ENCODE data around the gene DOCK3. TPM values are rescaled to one million over a fixed set of nuclear protein-coding genes. Genes with fewer than 3 reads are reported as not detected.
"Not testable (repeated sequence)": the region's sequence is repeated elsewhere in the genome, so short reads cannot be mapped to it uniquely, and the experiment has no call there.

The DOCK3 gene
- total and polyA plus RNA-seq, 10 of the 15 experiments (the other 5 are each of a cell fraction or from before 2014, with no cell fraction given): 0.02 to 0.52 (median 0.04) TPM; not detected in 5

- no peak for TF ChIP-seq TBL1XR1 (IDR thresholded peaks at IDR 0.05; ENCODE audit: low read depth, low read length)
- TF ChIP-seq HSF1 (IDR thresholded peaks at IDR 0.05; ENCODE audit: low read depth, low read length): no peak
Measured at GRCh38 chr3:51361746-51362145, 687.0 kb downstream of the DOCK3 start (continued).

GRCh38 chr3:51362476-51362875, 687.7 kb downstream of the DOCK3 start:
- H3K36me3 ChIP-seq (ENCODE audit: control insufficient read depth in 2 of 2, insufficient read depth in 2 of 2, low read length in 1 of 2): no peaks in the 10 kb centered on the region
- POLR2A ChIA-PET: no interaction called here
- no peak for DNase-seq (ENCODE audit: low read depth, low spot score)
- TF ChIP-seq BCL11A (IDR thresholded peaks at IDR 0.05; ENCODE audit: low read depth, low read length) (no peak), MEF2A (IDR thresholded peaks at IDR 0.05; ENCODE audit: insufficient read depth, low read depth, low read length) (no peak), EED (IDR thresholded peaks at IDR 0.05; ENCODE audit: low read depth) (no peak), MYB (IDR thresholded peaks at IDR 0.05; ENCODE audit: borderline replicate concordance, low read depth, low read length) (no peak), DPF2 (IDR thresholded peaks at IDR 0.05) (no peak), SMARCA5 (IDR thresholded peaks at IDR 0.05) (no peak), NFXL1 (IDR thresholded peaks at IDR 0.05; ENCODE audit: borderline replicate concordance) (no peak), ZNF622 (IDR thresholded peaks at IDR 0.05) (no peak), KAT2A (conservative IDR thresholded peaks at IDR 0.05; ENCODE audit: control insufficient read depth, low read depth, low read length) (no peak)
- TF ChIP-seq, protein P1, sequence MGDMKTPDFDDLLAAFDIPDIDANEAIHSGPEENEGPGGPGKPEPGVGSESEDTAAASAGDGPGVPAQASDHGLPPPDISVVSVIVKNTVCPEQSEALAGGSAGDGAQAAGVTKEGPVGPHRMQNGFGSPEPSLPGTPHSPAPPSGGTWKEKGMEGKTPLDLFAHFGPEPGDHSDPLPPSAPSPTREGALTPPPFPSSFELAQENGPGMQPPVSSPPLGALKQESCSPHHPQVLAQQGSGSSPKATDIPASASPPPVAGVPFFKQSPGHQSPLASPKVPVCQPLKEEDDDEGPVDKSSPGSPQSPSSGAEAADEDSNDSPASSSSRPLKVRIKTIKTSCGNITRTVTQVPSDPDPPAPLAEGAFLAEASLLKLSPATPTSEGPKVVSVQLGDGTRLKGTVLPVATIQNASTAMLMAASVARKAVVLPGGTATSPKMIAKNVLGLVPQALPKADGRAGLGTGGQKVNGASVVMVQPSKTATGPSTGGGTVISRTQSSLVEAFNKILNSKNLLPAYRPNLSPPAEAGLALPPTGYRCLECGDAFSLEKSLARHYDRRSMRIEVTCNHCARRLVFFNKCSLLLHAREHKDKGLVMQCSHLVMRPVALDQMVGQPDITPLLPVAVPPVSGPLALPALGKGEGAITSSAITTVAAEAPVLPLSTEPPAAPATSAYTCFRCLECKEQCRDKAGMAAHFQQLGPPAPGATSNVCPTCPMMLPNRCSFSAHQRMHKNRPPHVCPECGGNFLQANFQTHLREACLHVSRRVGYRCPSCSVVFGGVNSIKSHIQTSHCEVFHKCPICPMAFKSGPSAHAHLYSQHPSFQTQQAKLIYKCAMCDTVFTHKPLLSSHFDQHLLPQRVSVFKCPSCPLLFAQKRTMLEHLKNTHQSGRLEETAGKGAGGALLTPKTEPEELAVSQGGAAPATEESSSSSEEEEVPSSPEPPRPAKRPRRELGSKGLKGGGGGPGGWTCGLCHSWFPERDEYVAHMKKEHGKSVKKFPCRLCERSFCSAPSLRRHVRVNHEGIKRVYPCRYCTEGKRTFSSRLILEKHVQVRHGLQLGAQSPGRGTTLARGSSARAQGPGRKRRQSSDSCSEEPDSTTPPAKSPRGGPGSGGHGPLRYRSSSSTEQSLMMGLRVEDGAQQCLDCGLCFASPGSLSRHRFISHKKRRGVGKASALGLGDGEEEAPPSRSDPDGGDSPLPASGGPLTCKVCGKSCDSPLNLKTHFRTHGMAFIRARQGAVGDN (IDR thresholded peaks at IDR 0.05): no peak
- intact Hi-C loops (cut with micrococcal nuclease; ENCODE audit: unreplicated experiment): no loop called here
- no peaks in the 10 kb centered on the region for H3K9me3 ChIP-seq (replicated peaks; ENCODE audit: control insufficient read depth, insufficient read depth, low read length)
- no peak overlapping the region for H3K4me2 ChIP-seq (ENCODE audit: control insufficient read depth, insufficient read depth)
- SMC1A ChIA-PET (ENCODE audit: uncharacterized antibody, unreplicated experiment): no interaction called here
- no peak overlapping the region for H3K27ac ChIP-seq (ENCODE audit: control insufficient read depth, insufficient read depth)
- no peaks in the 10 kb centered on the region for H3K4me1 ChIP-seq (ENCODE audit: control insufficient read depth, insufficient read depth, low read length)
- RAD21 ChIA-PET (ENCODE audit: unreplicated experiment): no interaction called here
- H4K20me1 ChIP-seq (ENCODE audit: control insufficient read depth, insufficient read depth): no peaks in the 10 kb centered on the region
- no peak overlapping the region for H2AFZ ChIP-seq (ENCODE audit: control insufficient read depth, low read depth, low read length)
- CTCF ChIA-PET: no interaction called here
- no TSS peak for BruUV-seq (replicated peaks)
- ATAC-seq: no peak
- WGBS (ENCODE audit: insufficient coverage, insufficient replicate concordance, low lambda C conversion rate, missing lambda C conversion rate): 45% methylated on average over 9 of the region's 9 CpGs
- H3K4me3 ChIP-seq: no peak overlapping the region
- H3K79me2 ChIP-seq (ENCODE audit: control insufficient read depth, insufficient read depth, low read length): no peaks in the 10 kb centered on the region
- H3K9ac ChIP-seq (ENCODE audit: control insufficient read depth, insufficient read depth, low read length): no peak overlapping the region
- in situ Hi-C loops (cut with MboI): no loop called here
- peaks cover 0 to 2% of the 10 kb centered on the region in 2 experiments; a peak in 1 of 4 replicates for H3K27me3 ChIP-seq (replicated peaks in 1 of 2; ENCODE audit: control insufficient read depth in 2 of 2, insufficient read depth in 2 of 2, low read length in 1 of 2)
- FAIRE-seq: no peak

DNA sequence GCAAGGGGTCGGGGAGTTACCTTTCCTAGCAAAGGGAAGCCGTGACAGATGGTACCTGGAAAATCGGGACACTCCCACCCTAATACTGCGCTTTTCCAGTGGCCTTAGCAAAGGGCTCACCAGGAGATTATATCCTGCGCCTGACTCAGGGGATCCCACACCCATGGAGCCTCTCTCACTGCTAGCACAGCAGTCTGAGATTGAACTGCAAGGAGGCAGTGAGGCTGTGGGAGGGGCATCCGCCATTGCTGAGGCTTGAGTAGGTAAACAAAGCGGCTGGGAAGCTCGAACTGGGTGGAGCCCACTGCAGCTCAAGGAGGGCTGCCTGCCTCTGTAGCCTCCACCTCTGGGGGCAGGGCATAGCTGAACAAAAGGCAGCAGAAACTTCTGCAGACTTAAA, 693.5 kb downstream of the DOCK3 start:
- H3K27me3 ChIP-seq (replicated peaks in 1 of 2; ENCODE audit: control insufficient read depth in 2 of 2, insufficient read depth in 2 of 2, low read length in 1 of 2); H3K9me3 ChIP-seq (replicated peaks; ENCODE audit: control insufficient read depth, insufficient read depth, low read length); RAD21 ChIA-PET (ENCODE audit: unreplicated experiment); DNase-seq (ENCODE audit: low read depth, low spot score); H4K20me1 ChIP-seq (ENCODE audit: control insufficient read depth, insufficient read depth); POLR2A ChIA-PET; H3K4me3 ChIP-seq; H3K4me2 ChIP-seq (ENCODE audit: control insufficient read depth, insufficient read depth); H3K9ac ChIP-seq (ENCODE audit: control insufficient read depth, insufficient read depth, low read length); H3K36me3 ChIP-seq (ENCODE audit: control insufficient read depth in 2 of 2, insufficient read depth in 2 of 2, low read length in 1 of 2); BruUV-seq (replicated peaks); in situ Hi-C loops (cut with MboI); ATAC-seq; H3K79me2 ChIP-seq (ENCODE audit: control insufficient read depth, insufficient read depth, low read length); H3K4me1 ChIP-seq (ENCODE audit: control insufficient read depth, insufficient read depth, low read length); H3K27ac ChIP-seq (ENCODE audit: control insufficient read depth, insufficient read depth); intact Hi-C loops (cut with micrococcal nuclease; ENCODE audit: unreplicated experiment); FAIRE-seq; H2AFZ ChIP-seq (ENCODE audit: control insufficient read depth, low read depth, low read length): not testable (repeated sequence)
- 21% methylated on average over 8 of the region's 8 CpGs for WGBS (ENCODE audit: insufficient coverage, insufficient replicate concordance, low lambda C conversion rate, missing lambda C conversion rate)
- SMC1A ChIA-PET (ENCODE audit: uncharacterized antibody, unreplicated experiment): interaction anchor here (1.7 kb wide), 1 partner anchor 10 kb away, joined by 4 read pairs; no protein-coding TSS in a partner anchor
- CTCF ChIA-PET: interaction anchor here (0.9 to 5.3 kb wide), 5 partner anchors 17 to 753 kb away, joined by 3 to 44 read pairs (median 4); partner anchors contain the start of genes MANF and MAPKAPK3
